Neutrophil (primary cell): ENCODE results near the gene POMC.
"Not testable (repeated sequence)": the region's sequence is repeated elsewhere in the genome, so short reads cannot be mapped to it uniquely, and the experiment has no call there.

ENCODE experiments used
- H3K27ac ChIP-seq: fragments of 200-600 bp; sonication (generic); 2 replicates; pipeline ENCODE4 v1.5.1; 2016; ENCODE audit warnings: mild to moderate bottlenecking, moderate library complexity
- H3K27me3 ChIP-seq: fragments of 200-600 bp; sonication (generic); 2 replicates; pipeline ENCODE4 v1.6.0; 2016; ENCODE audit warnings: mild to moderate bottlenecking
- H3K36me3 ChIP-seq: fragments of 200-600 bp; sonication (generic); 2 replicates; pipeline ENCODE4 v1.5.1; 2017
- H3K4me1 ChIP-seq, 2 experiments: fragments of 200-600 bp in 1 of 2; sonication (generic) in 1 of 2; 1 replicate in 1 of 2; 2 replicates in 1 of 2; pipeline versions ENCODE4 v1.5.1 to v1.6.1; 2013 to 2016; ENCODE audit warnings: low read depth in 1 of 2, low read length in 1 of 2, mild to moderate bottlenecking in 1 of 2, moderate library complexity in 1 of 2; ENCODE audit not compliant: control insufficient read depth in 1 of 2, insufficient read depth in 1 of 2
- H3K4me3 ChIP-seq, 2 experiments: fragments of 200-600 bp in 1 of 2; sonication (generic) in 1 of 2; 1 replicate in 1 of 2; 2 replicates in 1 of 2; pipeline ENCODE4 v1.5.1; 2013 to 2016; ENCODE audit warnings: low read depth in 1 of 2, low read length in 1 of 2, mild to moderate bottlenecking in 1 of 2, moderate library complexity in 1 of 2
- H3K9me3 ChIP-seq: fragments of 200-600 bp; sonication (generic); 2 replicates; pipeline ENCODE4 v1.5.1; 2016
- CTCF ChIP-seq: fragments of 200-600 bp; sonication (generic); IDR thresholded peaks from 2 replicates; pipeline ENCODE4 v1.5.1; 2016; ENCODE audit warnings: antibody characterized with exemption

The POMC gene

GRCh38 chr2:25146896-25147295, 21.5 kb downstream of the POMC start:
- H3K4me1 ChIP-seq: no peaks in the 10 kb centered on the region
- peaks cover 5% of the 10 kb centered on the region for H3K27me3 ChIP-seq
- no peak for TF ChIP-seq CTCF
- no peaks in the 10 kb centered on the region for H3K36me3 ChIP-seq
- H3K27ac ChIP-seq: no peak overlapping the region
- no peak overlapping the region for H3K4me3 ChIP-seq
- H3K9me3 ChIP-seq: no peaks in the 10 kb centered on the region

- no peak for TF ChIP-seq CTCF
- Histone ChIP-seq H3K4me3 (no peak overlapping the region), H3K4me1 (no peaks in the 10 kb centered on the region), H3K27ac (no peak overlapping the region), H3K27me3 (peaks cover 5% of the 10 kb centered on the region), H3K36me3 (no peaks in the 10 kb centered on the region), H3K9me3 (no peaks in the 10 kb centered on the region)
Measured at GRCh38 chr2:25145803-25146202, 22.6 kb downstream of the POMC start.

- H3K27me3 ChIP-seq: peaks cover 22% of the 10 kb centered on the region
- TF ChIP-seq CTCF: no peak
- H3K4me3 ChIP-seq: no peak overlapping the region
- H3K27ac ChIP-seq: no peak overlapping the region
- H3K4me1 ChIP-seq: no peaks in the 10 kb centered on the region
- no peaks in the 10 kb centered on the region for H3K36me3 ChIP-seq
- no peaks in the 10 kb centered on the region for H3K9me3 ChIP-seq
Measured at GRCh38 chr2:25141120-25141519, 27.3 kb downstream of the POMC start.

- not testable (repeated sequence) for H3K4me1 ChIP-seq, H3K27ac ChIP-seq, H3K36me3 ChIP-seq, H3K4me3 ChIP-seq, H3K9me3 ChIP-seq
- H3K27me3 ChIP-seq: peaks cover 28% of the 10 kb centered on the region
Measured at GRCh38 chr2:25140535-25140934, 27.8 kb downstream of the POMC start.

- Histone ChIP-seq H3K27me3 (peaks cover 85% of the 10 kb centered on the region), H3K27ac (no peak overlapping the region), H3K9me3 (no peaks in the 10 kb centered on the region), H3K36me3 (no peaks in the 10 kb centered on the region), H3K4me3 (no peak overlapping the region), H3K4me1 (peaks cover 7 to 12% of the 10 kb centered on the region in 2 experiments)
- no peak for TF ChIP-seq CTCF
Measured at GRCh38 chr2:25132693-25133092, 35.7 kb downstream of the POMC start.

- Histone ChIP-seq H3K4me3 (no peak overlapping the region), H3K27ac (no peak overlapping the region)
- TF ChIP-seq CTCF: no peak
Measured at GRCh38 chr2:25132299-25132635, 36.1 kb downstream of the POMC start.

More at GRCh38 chr2:25132299-25132635, 36.1 kb downstream of the POMC start:
- Histone ChIP-seq H3K9me3 (no peaks in the 10 kb centered on the region), H3K4me1 (peaks cover 7 to 12% of the 10 kb centered on the region in 2 experiments), H3K27me3 (peaks cover 81% of the 10 kb centered on the region), H3K36me3 (no peaks in the 10 kb centered on the region)
